Tibial nerve (tissue), 4 donors: ENCODE results near the gene ZCCHC7. TPM values are rescaled to one million over a fixed set of nuclear protein-coding genes. Genes with fewer than 3 reads are reported as not detected.
"Not testable (repeated sequence)": the region's sequence is repeated elsewhere in the genome, so short reads cannot be mapped to it uniquely, and the experiment has no call there.

Experiments
- DNase-seq, 2 donors: peaks; one replicate each; pipeline ENCODE4 v3.0.0-alpha.2; 2019; ENCODE audit warnings: low spot score in 2 of 2
- H3K27ac ChIP-seq, 4 donors: fragments of 200-600 bp; sonication (generic) in 3 of 4; one replicate each; pipeline ENCODE4 v1.5.1; 2017 to 2019; ENCODE audit warnings: mild to moderate bottlenecking in 1 of 4
- H3K27me3 ChIP-seq, 2 donors: fragments of 200-600 bp; sonication (generic) in 1 of 2; one replicate each; pipeline versions ENCODE4 v1.5.1 to v1.6.0; 2017 to 2019
- H3K36me3 ChIP-seq, 3 donors: fragments of 200-600 bp; sonication (generic); one replicate each; pipeline ENCODE4 v1.5.1; 2018 to 2019
- H3K4me1 ChIP-seq, 4 donors: fragments of 200-600 bp; sonication (generic) in 3 of 4; one replicate each; pipeline ENCODE4 v1.5.1; 2017 to 2019
- H3K4me3 ChIP-seq, 4 donors: fragments of 200-600 bp; sonication (generic) in 3 of 4; one replicate each; pipeline ENCODE4 v1.5.1; 2017 to 2019; ENCODE audit warnings: mild to moderate bottlenecking in 1 of 4, moderate library complexity in 1 of 4
- H3K9me3 ChIP-seq, 4 donors: fragments of 200-600 bp; sonication (generic) in 3 of 4; one replicate each; pipeline ENCODE4 v1.5.1; 2017 to 2019
- CTCF ChIP-seq, 5 experiments: fragments of 200-600 bp in 3 of 5; fragments of 450-650 bp in 2 of 5; sonication (generic) in 3 of 5; IDR thresholded peaks; one replicate each; pipeline ENCODE4 v1.5.1; 2016 to 2019; ENCODE audit warnings: antibody characterized with exemption in 5 of 5, mild to moderate bottlenecking in 3 of 5, moderate library complexity in 2 of 5
- EP300 ChIP-seq, 2 donors: sonication (generic); formaldehyde crosslinking; IDR thresholded peaks; one replicate each; pipeline ENCODE4 v1.6.1; 2017; ENCODE audit warnings: antibody characterized with exemption in 2 of 2, mild to moderate bottlenecking in 1 of 2
- POLR2A ChIP-seq, 2 donors: fragments of 450-650 bp; IDR thresholded peaks; one replicate each; pipeline ENCODE4 v1.6.1; 2017; ENCODE audit warnings: antibody characterized with exemption in 2 of 2, mild to moderate bottlenecking in 2 of 2, moderate library complexity in 2 of 2
- WGBS, 2 donors: methylation state at CpG; one replicate each; pipeline ENCODE4 v1.1.5; 2018; 5-methylcytosine and 5-hydroxymethylcytosine counted together
- total RNA-seq, 4 donors: library from RNA; depleted of rRNA; stranded (reverse); fragments of >200 nt; gene quantifications; one replicate each; pipeline ENCODE4 v1.1.0, GENCODE V29; 2016

The ZCCHC7 gene
- total RNA-seq, 4 donors from 2014 or later, result 11.8 to 24.7 (median 18.3) TPM

- no peak for TF ChIP-seq POLR2A (IDR thresholded peaks at IDR 0.05)
- no peak for TF ChIP-seq EP300 (IDR thresholded peaks at IDR 0.05)
- no peak for TF ChIP-seq CTCF (IDR thresholded peaks at IDR 0.05)
- no peaks in the 10 kb centered on the region for H3K9me3 ChIP-seq
- no peaks in the 10 kb centered on the region for H3K36me3 ChIP-seq
- peaks cover 0 to 27% (median 6%) of the 10 kb centered on the region in 4 donors for H3K4me1 ChIP-seq
- H3K4me3 ChIP-seq, result no peak overlapping the region
- no peak overlapping the region for H3K27ac ChIP-seq
- 89 to 91% methylated on average over 5 to 6 of the region's 6 CpGs for WGBS, 2 donors
- no peaks in the 10 kb centered on the region for H3K27me3 ChIP-seq
- DNase-seq, result no peak
Measured at GRCh38 chr9:37286530-37287175, 166.3 kb downstream of the ZCCHC7 start.

- H3K27ac ChIP-seq, result no peak overlapping the region
- no peaks in the 10 kb centered on the region for H3K9me3 ChIP-seq
- peaks cover 0 to 32% (median 6%) of the 10 kb centered on the region in 4 donors for H3K4me1 ChIP-seq
- DNase-seq, result no peak
- no peaks in the 10 kb centered on the region for H3K27me3 ChIP-seq
- H3K4me3 ChIP-seq, result no peak overlapping the region
- H3K36me3 ChIP-seq, result no peaks in the 10 kb centered on the region
- 68 to 76% methylated on average over 4 of the region's 4 CpGs for WGBS, 2 donors
- no peak for TF ChIP-seq EP300 (IDR thresholded peaks at IDR 0.05)
- no peak for TF ChIP-seq CTCF (IDR thresholded peaks at IDR 0.05)
- TF ChIP-seq POLR2A (IDR thresholded peaks at IDR 0.05), result no peak
Measured at GRCh38 chr9:37287317-37287716, 166.9 kb downstream of the ZCCHC7 start.

- DNase-seq, result no peak
- 95 to 96% methylated on average over 4 of the region's 4 CpGs for WGBS, 2 donors
- no peak for TF ChIP-seq POLR2A (IDR thresholded peaks at IDR 0.05)
- no peak for TF ChIP-seq EP300 (IDR thresholded peaks at IDR 0.05)
- TF ChIP-seq CTCF (IDR thresholded peaks at IDR 0.05), result no peak
- Histone ChIP-seq H3K27ac (peak overlapping the region in 1 of 4 donors; percentile 80), H3K9me3 (no peaks in the 10 kb centered on the region), H3K4me1 (peaks cover 0 to 34% (median 13%) of the 10 kb centered on the region in 4 donors), H3K27me3 (no peaks in the 10 kb centered on the region), H3K36me3 (no peaks in the 10 kb centered on the region), H3K4me3 (no peak overlapping the region)
Measured at GRCh38 chr9:37289631-37290030, 169.3 kb downstream of the ZCCHC7 start.

- DNase-seq, result no peak
- no peaks in the 10 kb centered on the region for H3K9me3 ChIP-seq
- peak overlapping the region in 1 of 4 donors; percentile 23 for H3K4me3 ChIP-seq
- peak overlapping the region in 3 of 4 donors; percentile 11 to 80 (median 61) for H3K27ac ChIP-seq
- no peaks in the 10 kb centered on the region for H3K27me3 ChIP-seq
- WGBS, 2 donors, result 60 to 63% methylated on average over 7 of the region's 7 CpGs
- peaks cover 0 to 40% (median 20%) of the 10 kb centered on the region in 4 donors for H3K4me1 ChIP-seq
- no peak for TF ChIP-seq CTCF (IDR thresholded peaks at IDR 0.05)
- TF ChIP-seq POLR2A (IDR thresholded peaks at IDR 0.05), result no peak
- no peak for TF ChIP-seq EP300 (IDR thresholded peaks at IDR 0.05)
- no peaks in the 10 kb centered on the region for H3K36me3 ChIP-seq
Measured at GRCh38 chr9:37290366-37290939, 170.1 kb downstream of the ZCCHC7 start.

GRCh38 chr9:37290940-37291485, 170.6 kb downstream of the ZCCHC7 start:
- DNase-seq, result no peak
- peak overlapping the region in 3 of 4 donors; percentile 11 to 80 (median 61) for H3K27ac ChIP-seq
- WGBS, 2 donors, result 42 to 55% methylated on average over 2 of the region's 2 CpGs
- H3K9me3 ChIP-seq, result no peaks in the 10 kb centered on the region
- no peak overlapping the region for H3K4me3 ChIP-seq
- H3K36me3 ChIP-seq, result no peaks in the 10 kb centered on the region
- no peaks in the 10 kb centered on the region for H3K27me3 ChIP-seq
- H3K4me1 ChIP-seq, result peaks cover 0 to 46% (median 24%) of the 10 kb centered on the region in 4 donors
- no peak for TF ChIP-seq POLR2A (IDR thresholded peaks at IDR 0.05)
- TF ChIP-seq EP300 (IDR thresholded peaks at IDR 0.05), result no peak
- no peak for TF ChIP-seq CTCF (IDR thresholded peaks at IDR 0.05)

- H3K4me1 ChIP-seq, result peaks cover 0 to 47% (median 24%) of the 10 kb centered on the region in 4 donors
- not testable (repeated sequence) for H3K36me3 ChIP-seq, DNase-seq, H3K27me3 ChIP-seq, H3K4me3 ChIP-seq, H3K9me3 ChIP-seq
- WGBS, 2 donors, result 96 to 98% methylated on average over 10 of the region's 10 CpGs
- peak overlapping the region in 1 of 4 donors; percentile 80 for H3K27ac ChIP-seq
Measured at GRCh38 chr9:37291612-37292238, 171.4 kb downstream of the ZCCHC7 start.
